HEK293 (cell line): ENCODE results near the gene ZACN.

ENCODE experiments used
- GLIS2 ChIP-seq: fragments of 450-650 bp; formaldehyde crosslinking; IDR thresholded peaks from 2 replicates; pipeline ENCODE4 v1.5.1; 2016; ENCODE audit warnings: missing biosample characterization, missing genetic modification characterization
- KLF9 ChIP-seq: fragments of 450-650 bp; formaldehyde crosslinking; IDR thresholded peaks from 2 replicates; pipeline ENCODE4 v1.5.1; 2016; ENCODE audit warnings: missing biosample characterization, missing genetic modification characterization, low read depth
- SP3 ChIP-seq: fragments of 450-650 bp; formaldehyde crosslinking; IDR thresholded peaks from 2 replicates; pipeline ENCODE4 v1.5.1; 2016; ENCODE audit warnings: missing biosample characterization, missing genetic modification characterization
- ZBTB11 ChIP-seq: fragments of 450-650 bp; formaldehyde crosslinking; conservative IDR thresholded peaks from 2 replicates; pipeline ENCODE4 v1.5.1; 2016; ENCODE audit warnings: low read depth, missing biosample characterization, missing genetic modification characterization
- ZBTB20 ChIP-seq: fragments of 450-650 bp; formaldehyde crosslinking; IDR thresholded peaks from 2 replicates; pipeline ENCODE4 v1.5.1; 2016; ENCODE audit warnings: missing biosample characterization, missing genetic modification characterization
- ZNF10 ChIP-seq: fragments of 450-650 bp; formaldehyde crosslinking; IDR thresholded peaks from 2 replicates; pipeline ENCODE4 v1.5.1; 2017; ENCODE audit warnings: missing biosample characterization, missing genetic modification characterization
- ZNF24 ChIP-seq: fragments of 450-650 bp; formaldehyde crosslinking; IDR thresholded peaks from 2 replicates; pipeline ENCODE4 v1.5.1; 2016; ENCODE audit warnings: missing biosample characterization, missing genetic modification characterization
- ZNF292 ChIP-seq: fragments of 450-650 bp; formaldehyde crosslinking; IDR thresholded peaks from 2 replicates; pipeline ENCODE4 v1.5.1; 2016; ENCODE audit warnings: low read depth, missing biosample characterization, missing genetic modification characterization, borderline replicate concordance
- ZNF449 ChIP-seq: fragments of 450-650 bp; formaldehyde crosslinking; IDR thresholded peaks from 2 replicates; pipeline ENCODE4 v1.5.1; 2017; ENCODE audit warnings: missing biosample characterization, mild to moderate bottlenecking, missing genetic modification characterization, moderate library complexity
- ZNF558 ChIP-seq: fragments of 450-650 bp; formaldehyde crosslinking; IDR thresholded peaks from 2 replicates; pipeline ENCODE4 v1.5.1; 2016; ENCODE audit warnings: missing biosample characterization, missing genetic modification characterization
- ZNF621 ChIP-seq: fragments of 450-650 bp; formaldehyde crosslinking; IDR thresholded peaks from 2 replicates; pipeline ENCODE4 v1.5.1; 2017; ENCODE audit warnings: missing biosample characterization, missing genetic modification characterization
- ZNF704 ChIP-seq: fragments of 450-650 bp; formaldehyde crosslinking; IDR thresholded peaks from 2 replicates; pipeline ENCODE4 v1.5.1; 2016; ENCODE audit warnings: missing biosample characterization, missing genetic modification characterization
- TF ChIP-seq, protein P1 (sequence below): fragments of 450-650 bp; formaldehyde crosslinking; IDR thresholded peaks from 2 replicates; pipeline ENCODE4 v1.5.1; 2016; ENCODE audit warnings: missing biosample characterization, missing genetic modification characterization
- TF ChIP-seq, protein P2 (sequence below): fragments of 450-650 bp; formaldehyde crosslinking; IDR thresholded peaks from 2 replicates; pipeline ENCODE4 v1.5.1; 2017; ENCODE audit warnings: missing biosample characterization, missing genetic modification characterization
- TF ChIP-seq, protein P3 (sequence below): fragments of 450-650 bp; formaldehyde crosslinking; IDR thresholded peaks from 2 replicates; pipeline ENCODE4 v1.5.1; 2016; ENCODE audit warnings: missing biosample characterization, missing genetic modification characterization
- TF ChIP-seq, protein P4 (sequence below): fragments of 450-650 bp; formaldehyde crosslinking; IDR thresholded peaks from 2 replicates; pipeline ENCODE4 v1.5.1; 2016; ENCODE audit warnings: missing biosample characterization, missing genetic modification characterization
- TF ChIP-seq, protein P5 (sequence below): fragments of 450-650 bp; formaldehyde crosslinking; IDR thresholded peaks from 2 replicates; pipeline ENCODE4 v1.5.1; 2017; ENCODE audit warnings: missing biosample characterization, missing genetic modification characterization
- TF ChIP-seq, protein P6 (sequence below): fragments of 450-650 bp; formaldehyde crosslinking; optimal IDR thresholded peaks from 2 replicates; pipeline ENCODE3; 2016; ENCODE audit warnings: missing biosample characterization, mild to moderate bottlenecking, missing genetic modification characterization
- TF ChIP-seq, protein P7 (sequence below): fragments of 450-650 bp; formaldehyde crosslinking; IDR thresholded peaks from 2 replicates; pipeline ENCODE4 v1.5.1; 2016; ENCODE audit warnings: missing biosample characterization, missing genetic modification characterization

Gene ZACN

GRCh38 chr17:76103274-76104139 lies 24.5 kb downstream of the ZACN start, which contains the start of gene EXOC7 (continued):
- peak; percentile 85 for TF ChIP-seq GLIS2 (tag by site-specific recombination)
- TF ChIP-seq, protein P1, sequence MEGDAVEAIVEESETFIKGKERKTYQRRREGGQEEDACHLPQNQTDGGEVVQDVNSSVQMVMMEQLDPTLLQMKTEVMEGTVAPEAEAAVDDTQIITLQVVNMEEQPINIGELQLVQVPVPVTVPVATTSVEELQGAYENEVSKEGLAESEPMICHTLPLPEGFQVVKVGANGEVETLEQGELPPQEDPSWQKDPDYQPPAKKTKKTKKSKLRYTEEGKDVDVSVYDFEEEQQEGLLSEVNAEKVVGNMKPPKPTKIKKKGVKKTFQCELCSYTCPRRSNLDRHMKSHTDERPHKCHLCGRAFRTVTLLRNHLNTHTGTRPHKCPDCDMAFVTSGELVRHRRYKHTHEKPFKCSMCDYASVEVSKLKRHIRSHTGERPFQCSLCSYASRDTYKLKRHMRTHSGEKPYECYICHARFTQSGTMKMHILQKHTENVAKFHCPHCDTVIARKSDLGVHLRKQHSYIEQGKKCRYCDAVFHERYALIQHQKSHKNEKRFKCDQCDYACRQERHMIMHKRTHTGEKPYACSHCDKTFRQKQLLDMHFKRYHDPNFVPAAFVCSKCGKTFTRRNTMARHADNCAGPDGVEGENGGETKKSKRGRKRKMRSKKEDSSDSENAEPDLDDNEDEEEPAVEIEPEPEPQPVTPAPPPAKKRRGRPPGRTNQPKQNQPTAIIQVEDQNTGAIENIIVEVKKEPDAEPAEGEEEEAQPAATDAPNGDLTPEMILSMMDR (tag by site-specific recombination) = peak; percentile 26; the same call in 1 of the 2 replicates
- TF ChIP-seq, protein P2, sequence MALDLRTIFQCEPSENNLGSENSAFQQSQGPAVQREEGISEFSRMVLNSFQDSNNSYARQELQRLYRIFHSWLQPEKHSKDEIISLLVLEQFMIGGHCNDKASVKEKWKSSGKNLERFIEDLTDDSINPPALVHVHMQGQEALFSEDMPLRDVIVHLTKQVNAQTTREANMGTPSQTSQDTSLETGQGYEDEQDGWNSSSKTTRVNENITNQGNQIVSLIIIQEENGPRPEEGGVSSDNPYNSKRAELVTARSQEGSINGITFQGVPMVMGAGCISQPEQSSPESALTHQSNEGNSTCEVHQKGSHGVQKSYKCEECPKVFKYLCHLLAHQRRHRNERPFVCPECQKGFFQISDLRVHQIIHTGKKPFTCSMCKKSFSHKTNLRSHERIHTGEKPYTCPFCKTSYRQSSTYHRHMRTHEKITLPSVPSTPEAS (tag by site-specific recombination) = peak; percentile 57; the same call in 1 of the 2 replicates
- TF ChIP-seq, protein P3, sequence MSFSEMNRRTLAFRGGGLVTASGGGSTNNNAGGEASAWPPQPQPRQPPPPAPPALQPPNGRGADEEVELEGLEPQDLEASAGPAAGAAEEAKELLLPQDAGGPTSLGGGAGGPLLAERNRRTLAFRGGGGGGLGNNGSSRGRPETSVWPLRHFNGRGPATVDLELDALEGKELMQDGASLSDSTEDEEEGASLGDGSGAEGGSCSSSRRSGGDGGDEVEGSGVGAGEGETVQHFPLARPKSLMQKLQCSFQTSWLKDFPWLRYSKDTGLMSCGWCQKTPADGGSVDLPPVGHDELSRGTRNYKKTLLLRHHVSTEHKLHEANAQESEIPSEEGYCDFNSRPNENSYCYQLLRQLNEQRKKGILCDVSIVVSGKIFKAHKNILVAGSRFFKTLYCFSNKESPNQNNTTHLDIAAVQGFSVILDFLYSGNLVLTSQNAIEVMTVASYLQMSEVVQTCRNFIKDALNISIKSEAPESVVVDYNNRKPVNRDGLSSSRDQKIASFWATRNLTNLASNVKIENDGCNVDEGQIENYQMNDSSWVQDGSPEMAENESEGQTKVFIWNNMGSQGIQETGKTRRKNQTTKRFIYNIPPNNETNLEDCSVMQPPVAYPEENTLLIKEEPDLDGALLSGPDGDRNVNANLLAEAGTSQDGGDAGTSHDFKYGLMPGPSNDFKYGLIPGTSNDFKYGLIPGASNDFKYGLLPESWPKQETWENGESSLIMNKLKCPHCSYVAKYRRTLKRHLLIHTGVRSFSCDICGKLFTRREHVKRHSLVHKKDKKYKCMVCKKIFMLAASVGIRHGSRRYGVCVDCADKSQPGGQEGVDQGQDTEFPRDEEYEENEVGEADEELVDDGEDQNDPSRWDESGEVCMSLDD (tag by site-specific recombination) = peak; percentile 92
- peak; percentile 99 for TF ChIP-seq KLF9 (tag by site-specific recombination)
- TF ChIP-seq, protein P4, sequence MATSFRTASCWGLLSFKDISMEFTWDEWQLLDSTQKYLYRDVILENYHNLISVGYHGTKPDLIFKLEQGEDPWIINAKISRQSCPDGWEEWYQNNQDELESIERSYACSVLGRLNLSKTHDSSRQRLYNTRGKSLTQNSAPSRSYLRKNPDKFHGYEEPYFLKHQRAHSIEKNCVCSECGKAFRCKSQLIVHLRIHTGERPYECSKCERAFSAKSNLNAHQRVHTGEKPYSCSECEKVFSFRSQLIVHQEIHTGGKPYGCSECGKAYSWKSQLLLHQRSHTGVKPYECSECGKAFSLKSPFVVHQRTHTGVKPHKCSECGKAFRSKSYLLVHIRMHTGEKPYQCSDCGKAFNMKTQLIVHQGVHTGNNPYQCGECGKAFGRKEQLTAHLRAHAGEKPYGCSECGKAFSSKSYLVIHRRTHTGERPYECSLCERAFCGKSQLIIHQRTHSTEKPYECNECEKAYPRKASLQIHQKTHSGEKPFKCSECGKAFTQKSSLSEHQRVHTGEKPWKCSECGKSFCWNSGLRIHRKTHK (tag by site-specific recombination) = no peak
- TF ChIP-seq, protein P5, sequence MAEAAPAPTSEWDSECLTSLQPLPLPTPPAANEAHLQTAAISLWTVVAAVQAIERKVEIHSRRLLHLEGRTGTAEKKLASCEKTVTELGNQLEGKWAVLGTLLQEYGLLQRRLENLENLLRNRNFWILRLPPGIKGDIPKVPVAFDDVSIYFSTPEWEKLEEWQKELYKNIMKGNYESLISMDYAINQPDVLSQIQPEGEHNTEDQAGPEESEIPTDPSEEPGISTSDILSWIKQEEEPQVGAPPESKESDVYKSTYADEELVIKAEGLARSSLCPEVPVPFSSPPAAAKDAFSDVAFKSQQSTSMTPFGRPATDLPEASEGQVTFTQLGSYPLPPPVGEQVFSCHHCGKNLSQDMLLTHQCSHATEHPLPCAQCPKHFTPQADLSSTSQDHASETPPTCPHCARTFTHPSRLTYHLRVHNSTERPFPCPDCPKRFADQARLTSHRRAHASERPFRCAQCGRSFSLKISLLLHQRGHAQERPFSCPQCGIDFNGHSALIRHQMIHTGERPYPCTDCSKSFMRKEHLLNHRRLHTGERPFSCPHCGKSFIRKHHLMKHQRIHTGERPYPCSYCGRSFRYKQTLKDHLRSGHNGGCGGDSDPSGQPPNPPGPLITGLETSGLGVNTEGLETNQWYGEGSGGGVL = peak; percentile 89
- peak; percentile 70; the same call in 1 of the 2 replicates for TF ChIP-seq ZBTB20 (tag by site-specific recombination)
- no peak for TF ChIP-seq ZNF10
- TF ChIP-seq ZNF621 (tag by site-specific recombination) = no peak
- no peak for TF ChIP-seq ZNF704 (tag by site-specific recombination)
- TF ChIP-seq ZBTB11 (tag by site-specific recombination) = peak; percentile 94
- TF ChIP-seq ZNF292 (tag by site-specific recombination) = no peak
- TF ChIP-seq ZNF24 (tag by site-specific recombination) = no peak
- TF ChIP-seq ZNF449 (tag by site-specific recombination) = no peak
- peak; percentile 98 for TF ChIP-seq SP3 (tag by site-specific recombination)
- TF ChIP-seq, protein P6, sequence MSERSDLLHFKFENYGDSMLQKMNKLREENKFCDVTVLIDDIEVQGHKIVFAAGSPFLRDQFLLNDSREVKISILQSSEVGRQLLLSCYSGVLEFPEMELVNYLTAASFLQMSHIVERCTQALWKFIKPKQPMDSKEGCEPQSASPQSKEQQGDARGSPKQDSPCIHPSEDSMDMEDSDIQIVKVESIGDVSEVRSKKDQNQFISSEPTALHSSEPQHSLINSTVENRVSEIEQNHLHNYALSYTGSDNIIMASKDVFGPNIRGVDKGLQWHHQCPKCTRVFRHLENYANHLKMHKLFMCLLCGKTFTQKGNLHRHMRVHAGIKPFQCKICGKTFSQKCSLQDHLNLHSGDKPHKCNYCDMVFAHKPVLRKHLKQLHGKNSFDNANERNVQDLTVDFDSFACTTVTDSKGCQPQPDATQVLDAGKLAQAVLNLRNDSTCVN (tag by site-specific recombination) = peak; percentile 38
- TF ChIP-seq, protein P7, sequence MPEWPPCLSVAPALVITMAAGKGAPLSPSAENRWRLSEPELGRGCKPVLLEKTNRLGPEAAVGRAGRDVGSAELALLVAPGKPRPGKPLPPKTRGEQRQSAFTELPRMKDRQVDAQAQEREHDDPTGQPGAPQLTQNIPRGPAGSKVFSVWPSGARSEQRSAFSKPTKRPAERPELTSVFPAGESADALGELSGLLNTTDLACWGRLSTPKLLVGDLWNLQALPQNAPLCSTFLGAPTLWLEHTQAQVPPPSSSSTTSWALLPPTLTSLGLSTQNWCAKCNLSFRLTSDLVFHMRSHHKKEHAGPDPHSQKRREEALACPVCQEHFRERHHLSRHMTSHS (tag by site-specific recombination) = no peak
- TF ChIP-seq ZNF558 (tag by site-specific recombination) = no peak
